AG04450 (cell line): ENCODE measurements around the gene TMEM247. TPM values are rescaled to one million over a fixed set of nuclear protein-coding genes. Genes with fewer than 3 reads are reported as not detected.

Experiments used
- CTCF ChIA-PET: fragments of 300-600, 350-600 bp; formaldehyde crosslinking; extraction: SDS; loops from one replicate; lab custom pipeline; 2022; ENCODE audit warnings: antibody characterized with exemption, inconsistent platforms; lab: Charles Lee
- POLR2A ChIA-PET: fragments of 350-600 bp; formaldehyde crosslinking; extraction: SDS; loops from one replicate; lab custom pipeline; 2021; ENCODE audit warnings: antibody characterized with exemption, inconsistent platforms; lab: Yijun Ruan, JAX
- DNase-seq: peaks from one replicate; pipeline ENCODE4 v3.0.0-alpha.2; 2011; ENCODE audit warnings: low read depth, low spot score
- H3K27ac ChIP-seq: one replicate; pipeline ENCODE4 v1.5.1; 2012; ENCODE audit warnings: low read depth, low read length, control low read depth
- H3K27me3 ChIP-seq: one replicate; pipeline ENCODE4 v1.6.0; 2012; ENCODE audit warnings: low read length; ENCODE audit not compliant: control insufficient read depth, insufficient read depth
- H3K4me3 ChIP-seq: 2 replicates; pipeline ENCODE4 v1.5.1; 2011; ENCODE audit warnings: mild to moderate bottlenecking, low read depth, low read length, control low read depth
- H3K9me3 ChIP-seq: 2 replicates; pipeline ENCODE4 v1.5.1; 2012; ENCODE audit warnings: low read length; ENCODE audit not compliant: control insufficient read depth, insufficient read depth
- CTCF ChIP-seq: IDR thresholded peaks from 2 replicates; pipeline ENCODE4 v1.5.1; 2011; ENCODE audit warnings: low read depth, low read length, control low read depth, inconsistent platforms
- polyA minus RNA-seq: library from RNA; depleted of rRNA, polyadenylated mRNA; stranded (reverse); fragments of >200 nt; gene quantifications from 2 replicates; pipeline ENCODE4 v1.2.3, GENCODE V29; 2011; rRNA and poly(A)+ RNA removed
- polyA plus RNA-seq: library from polyadenylated mRNA; depleted of rRNA; stranded (reverse); fragments of >200 nt; gene quantifications from 2 replicates; pipeline ENCODE4 v1.2.3, GENCODE V29; 2011; rRNA removed

The TMEM247 gene
- not detected in 2 replicates for polyA plus RNA-seq
- not detected in 2 replicates for polyA minus RNA-seq

- no peak for DNase-seq
- ChIA-PET CTCF (no interaction called here), POLR2A (no interaction called here)
- TF ChIP-seq CTCF, result no peak
- Histone ChIP-seq H3K27ac (no peak within 1 kb of the TSS), H3K4me3 (no peak within 1 kb of the TSS), H3K27me3 (no peaks in the 10 kb centered on the region), H3K9me3 (peaks cover 14% of the 10 kb centered on the region)
Measured at GRCh38 chr2:46479265-46479664, at the start of gene TMEM247. Gene TMEM247 (plus strand): TSS chr2:46479565.

GRCh38 chr2:46430413-46430812 lies 49.0 kb upstream of the TMEM247 start:
- no peaks in the 10 kb centered on the region for H3K27me3 ChIP-seq
- CTCF ChIA-PET, result interaction anchor here (0.8 to 1.1 kb wide), 2 partner anchors 20 to 29 kb away, joined by 3 read pairs; no protein-coding TSS in a partner anchor
- no peak for TF ChIP-seq CTCF
- H3K4me3 ChIP-seq, result no peak overlapping the region
- peaks cover 8% of the 10 kb centered on the region for H3K9me3 ChIP-seq
- POLR2A ChIA-PET, result no interaction called here
- no peak for DNase-seq
- H3K27ac ChIP-seq, result no peak overlapping the region

GRCh38 chr2:46430992-46431391 lies 48.4 kb upstream of the TMEM247 start:
- Histone ChIP-seq H3K27me3 (no peaks in the 10 kb centered on the region), H3K4me3 (no peak overlapping the region), H3K27ac (no peak overlapping the region), H3K9me3 (peaks cover 8% of the 10 kb centered on the region)
- CTCF ChIA-PET, result interaction anchor here (0.8 to 1.1 kb wide), 2 partner anchors 20 to 29 kb away, joined by 3 read pairs; no protein-coding TSS in a partner anchor
- POLR2A ChIA-PET, result no interaction called here
- no peak for TF ChIP-seq CTCF
- no peak for DNase-seq

- peaks cover 8% of the 10 kb centered on the region for H3K9me3 ChIP-seq
- H3K27ac ChIP-seq, result peak overlapping the region; percentile 13
- ChIA-PET CTCF (no interaction called here), POLR2A (no interaction called here)
- no peaks in the 10 kb centered on the region for H3K27me3 ChIP-seq
- DNase-seq, result no peak
- no peak for TF ChIP-seq CTCF
- H3K4me3 ChIP-seq, result no peak overlapping the region
Measured at GRCh38 chr2:46431481-46432235, 47.7 kb upstream of the TMEM247 start.

- ChIA-PET CTCF (no interaction called here), POLR2A (interaction anchor here (0.7 to 1.9 kb wide), 6 partner anchors 11 to 433 kb away, joined by 3 to 5 read pairs (median 4); partner anchors contain the start of gene EPAS1)
- H3K4me3 ChIP-seq, result no peak overlapping the region
- DNase-seq, result peak; percentile 94
- no peak for TF ChIP-seq CTCF
- no peaks in the 10 kb centered on the region for H3K9me3 ChIP-seq
- peak overlapping the region; percentile 93 for H3K27ac ChIP-seq
- H3K27me3 ChIP-seq, result no peaks in the 10 kb centered on the region
Measured at GRCh38 chr2:46434851-46435273, 44.5 kb upstream of the TMEM247 start.
